ENCODE measurements around the gene ASB5. TPM values are rescaled to one million over a fixed set of nuclear protein-coding genes. Genes with fewer than 3 reads are reported as not detected.
"Not testable (repeated sequence)": the region's sequence is repeated elsewhere in the genome, so short reads cannot be mapped to it uniquely, and the experiment has no call there.

The ASB5 gene, protein sequence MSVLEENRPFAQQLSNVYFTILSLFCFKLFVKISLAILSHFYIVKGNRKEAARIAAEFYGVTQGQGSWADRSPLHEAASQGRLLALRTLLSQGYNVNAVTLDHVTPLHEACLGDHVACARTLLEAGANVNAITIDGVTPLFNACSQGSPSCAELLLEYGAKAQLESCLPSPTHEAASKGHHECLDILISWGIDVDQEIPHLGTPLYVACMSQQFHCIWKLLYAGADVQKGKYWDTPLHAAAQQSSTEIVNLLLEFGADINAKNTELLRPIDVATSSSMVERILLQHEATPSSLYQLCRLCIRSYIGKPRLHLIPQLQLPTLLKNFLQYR
- not detected for total RNA-seq

DNA sequence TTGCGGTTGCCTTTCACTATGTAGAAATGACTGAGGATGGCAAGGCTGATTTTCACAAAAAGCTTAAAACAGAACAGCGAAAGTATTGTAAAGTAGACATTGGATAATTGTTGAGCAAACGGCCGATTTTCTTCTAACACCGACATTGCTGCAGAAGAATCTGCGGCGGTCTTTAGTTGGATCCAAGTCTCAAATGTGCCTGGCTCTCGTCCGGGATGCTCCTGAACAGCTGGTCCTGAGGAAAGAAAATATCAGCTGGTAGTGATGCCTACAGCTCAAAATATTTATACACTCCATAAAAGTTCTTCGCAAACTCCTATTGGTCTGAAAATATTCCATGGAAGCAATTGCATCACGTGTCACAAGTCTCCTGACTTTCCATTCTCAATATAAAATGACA lies at the start of gene ASB5:
ASB5 (minus strand) TSS at position 260 of the 400 bp plus-strand sequence; CDS start at position 146, 114 bp downstream.
- POLR2A ChIA-PET = no interaction called here
- CTCF ChIA-PET = no interaction called here

DNA sequence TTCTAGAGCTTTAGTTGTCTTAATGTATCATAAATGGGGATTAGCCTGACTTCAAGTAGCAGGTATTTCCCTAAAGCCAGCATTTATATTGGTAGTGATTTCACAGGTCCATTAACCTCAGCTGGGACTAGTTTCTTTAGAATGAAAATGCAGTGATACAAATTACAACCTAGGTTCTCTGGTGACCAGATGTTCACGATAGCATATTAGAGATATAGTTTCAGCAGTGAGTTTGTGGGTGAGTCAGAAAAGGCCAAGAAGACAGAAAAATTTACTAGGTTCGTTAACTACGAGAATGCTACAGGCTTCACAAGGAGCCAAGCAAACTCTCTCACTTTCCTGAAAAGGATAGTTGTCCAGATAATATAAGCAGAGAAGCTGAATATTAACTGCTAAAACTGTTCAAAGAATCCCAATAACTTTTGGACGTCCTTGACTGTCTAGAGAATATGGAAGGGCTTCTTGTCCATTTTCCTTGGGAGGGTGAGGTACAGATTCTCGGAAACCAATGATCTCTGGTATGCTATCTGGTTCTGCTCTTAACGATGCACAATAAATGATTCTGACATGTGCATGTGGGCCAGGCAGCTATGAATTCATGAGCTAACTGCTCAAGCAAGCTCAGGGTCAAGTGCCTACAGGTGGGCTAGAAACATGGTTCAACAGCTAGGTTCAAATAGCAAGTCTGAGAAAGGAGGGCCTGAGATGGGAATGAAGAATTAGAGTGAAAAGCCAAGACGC lies 44.7 kb upstream of the ASB5 start:
- ChIA-PET POLR2A (interaction anchor here (0.6 kb wide), 1 partner anchor 41 kb away, joined by 6 read pairs; no protein-coding TSS in a partner anchor), CTCF (no interaction called here)

DNA sequence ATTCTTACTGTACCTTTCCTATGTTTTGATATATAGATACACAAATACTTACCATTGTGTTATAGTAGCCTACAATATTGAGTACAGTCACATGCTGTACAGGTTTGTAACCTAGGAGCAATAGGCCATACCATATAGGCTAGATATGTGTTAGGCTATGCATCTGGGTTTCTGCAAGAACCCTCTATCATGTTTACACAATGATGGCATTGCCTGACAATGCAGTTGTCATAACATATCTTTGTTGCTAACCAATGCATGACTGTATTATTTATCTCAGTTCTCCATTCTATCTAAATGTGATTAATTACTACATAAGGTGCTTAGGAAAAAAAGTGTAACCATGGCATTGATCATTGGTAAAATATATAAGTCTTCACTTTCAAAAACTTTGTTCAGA lies 40.8 kb upstream of the ASB5 start:
- ChIA-PET CTCF (no interaction called here), POLR2A (no interaction called here)

DNA sequence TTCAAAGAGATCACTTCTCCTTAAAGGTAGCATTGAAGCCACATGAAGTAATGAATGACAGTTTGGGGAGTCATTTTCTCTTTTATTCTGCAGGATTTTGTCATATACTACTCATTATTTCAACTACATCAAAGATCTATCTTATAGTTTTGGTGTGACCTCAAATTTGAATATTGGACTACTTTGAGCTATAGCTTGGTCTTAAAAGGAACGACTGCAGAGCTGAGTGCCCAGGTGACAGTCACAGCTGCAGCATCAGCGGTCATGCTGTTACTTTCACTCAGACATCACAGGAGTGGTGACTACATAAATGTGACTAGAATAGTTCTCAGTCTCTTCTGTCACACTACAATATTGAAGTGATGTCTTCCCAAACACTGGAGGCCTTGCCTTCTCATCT lies 40.0 kb upstream of the ASB5 start:
- ChIA-PET POLR2A (no interaction called here), CTCF (no interaction called here)

DNA sequence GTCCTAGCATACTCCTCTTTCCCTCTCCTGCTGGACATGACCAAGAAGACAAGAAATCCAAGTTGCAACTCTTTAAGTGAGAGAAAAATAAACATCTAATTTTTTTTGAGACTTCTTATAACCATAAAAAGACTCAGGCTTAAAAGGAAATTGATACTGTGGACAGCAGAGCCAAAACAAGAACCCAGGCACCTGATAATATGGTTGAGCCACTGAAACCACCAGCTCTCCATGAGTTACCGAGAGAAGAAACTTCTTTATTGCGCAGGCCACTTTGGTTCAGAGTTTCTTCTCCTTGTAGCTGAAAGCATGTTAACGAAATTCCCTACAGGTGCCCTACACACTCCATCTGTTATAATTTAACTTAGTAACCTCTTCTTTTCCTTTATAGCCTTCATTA lies 39.4 kb upstream of the ASB5 start:
- ChIA-PET POLR2A (no interaction called here), CTCF (no interaction called here)

DNA sequence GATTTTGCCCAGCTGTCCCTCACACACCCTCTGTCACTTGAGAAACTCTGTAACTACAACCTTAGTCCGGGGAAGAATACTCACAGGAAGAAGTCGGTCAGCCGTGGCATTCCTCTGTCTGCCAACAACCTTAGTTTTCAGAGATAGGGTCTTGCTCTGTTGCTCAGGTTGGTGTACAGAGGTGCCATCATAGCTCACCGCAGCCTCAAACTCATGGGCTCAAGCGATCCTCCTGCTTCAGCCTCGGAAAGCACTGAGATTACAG lies 38.6 kb upstream of the ASB5 start:
- CTCF ChIA-PET = no interaction called here
- POLR2A ChIA-PET = no interaction called here

DNA sequence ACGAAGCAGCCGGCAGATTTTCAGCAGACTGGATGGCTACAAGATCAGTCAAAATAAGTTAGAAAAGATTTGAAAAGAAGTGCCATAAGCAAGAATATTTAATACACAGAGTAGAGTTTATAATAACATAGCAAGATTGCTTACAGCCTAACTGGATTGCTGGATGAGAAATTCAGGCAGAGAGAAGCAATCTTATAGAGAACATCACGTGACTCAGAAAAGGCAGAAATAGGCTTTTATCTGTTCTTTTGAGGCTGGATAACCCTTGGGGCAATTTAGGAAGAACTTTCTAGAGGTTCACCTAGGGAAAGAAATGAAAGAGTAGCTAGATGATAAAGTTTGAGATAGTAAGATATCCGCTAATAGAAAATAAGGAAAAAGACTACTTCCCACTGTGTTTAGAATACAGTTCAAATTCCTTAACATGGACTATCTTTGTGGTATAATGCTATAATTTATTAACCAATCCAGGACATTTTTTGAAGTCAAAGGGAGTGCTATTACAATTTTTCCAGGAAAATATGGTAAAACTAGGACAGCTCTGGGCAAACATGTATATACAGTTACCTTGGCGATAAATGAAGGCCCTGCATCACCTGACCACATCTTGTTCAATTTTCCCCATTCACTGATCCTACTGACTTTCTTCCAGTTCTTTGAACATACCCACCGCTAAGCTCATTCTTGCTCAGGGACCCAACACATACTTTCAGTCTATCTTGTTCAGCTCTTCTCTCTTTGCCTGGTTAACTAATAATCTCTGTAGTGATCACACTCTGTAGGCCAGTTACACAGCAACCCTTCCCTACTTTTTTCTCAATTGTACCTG lies 38.0 kb upstream of the ASB5 start:
- CTCF ChIA-PET = no interaction called here

DNA sequence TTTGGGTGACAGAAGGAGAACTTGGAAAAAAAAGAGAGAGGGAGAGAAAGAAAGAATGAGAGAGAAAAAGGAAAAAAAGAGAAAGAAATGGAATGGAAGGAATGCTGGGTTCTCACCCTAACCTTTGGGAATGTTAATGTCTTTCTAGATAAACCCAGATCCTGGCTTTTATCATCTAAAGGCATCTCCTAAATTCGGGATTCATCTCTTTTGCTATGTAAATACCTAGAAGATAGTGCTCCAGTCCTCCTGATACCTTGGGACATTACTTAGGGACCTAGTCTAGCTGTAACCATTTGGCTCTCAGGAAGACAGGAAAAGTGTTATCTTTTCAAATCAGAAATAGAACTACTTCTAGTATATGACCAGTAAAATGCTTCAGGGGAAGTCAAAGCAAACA lies 34.9 kb upstream of the ASB5 start:
- POLR2A ChIA-PET = no interaction called here

More for the DNA sequence above, 38.0 kb upstream of the ASB5 start:
- POLR2A ChIA-PET = no interaction called here

DNA sequence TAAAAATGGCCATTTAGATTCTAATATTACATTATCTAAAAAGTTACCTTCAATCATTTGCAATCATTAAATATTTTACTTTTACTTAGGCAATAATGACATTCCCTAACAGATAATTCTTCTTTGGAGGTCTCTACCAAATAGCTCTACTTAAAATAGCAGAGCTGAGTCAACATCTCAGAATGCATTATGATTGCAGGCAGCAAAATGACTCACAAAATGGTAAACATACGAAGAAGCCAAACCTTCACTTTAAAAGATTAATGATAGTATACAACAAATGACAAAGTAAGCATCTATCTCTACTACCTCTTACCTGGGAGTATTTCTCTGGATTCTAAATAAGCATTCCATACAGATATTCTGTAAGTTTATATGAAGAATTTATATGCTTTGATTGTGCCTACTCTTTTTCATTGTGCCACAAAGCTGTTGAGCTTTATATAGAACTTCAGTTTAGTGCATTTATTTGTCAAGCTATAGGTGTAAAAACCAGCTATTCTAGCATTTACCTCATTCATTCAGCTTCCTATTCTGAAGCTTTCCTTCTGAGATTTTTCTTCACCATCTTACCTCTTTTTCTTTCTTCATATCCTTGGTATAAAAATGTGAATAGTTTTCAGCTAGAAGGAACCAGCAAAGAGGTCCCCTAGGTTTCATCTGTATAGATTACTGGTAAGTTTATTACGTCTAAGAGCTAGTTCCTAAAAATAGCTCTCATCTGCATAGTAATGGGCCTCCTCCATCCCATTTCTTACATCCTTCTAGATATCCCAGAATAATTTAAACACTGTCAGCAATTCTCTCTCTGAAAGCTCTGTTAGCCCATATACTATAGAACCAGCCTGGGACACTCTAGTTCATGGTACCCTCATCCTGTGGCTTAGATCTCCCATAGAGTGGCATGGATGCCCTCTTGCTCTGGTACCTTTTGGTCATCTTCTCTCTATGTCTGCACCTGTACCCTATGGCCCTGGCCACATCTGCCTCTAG lies 33.6 kb upstream of the ASB5 start:
- ChIA-PET POLR2A (no interaction called here), CTCF (no interaction called here)

More for the DNA sequence above, 34.9 kb upstream of the ASB5 start:
- CTCF ChIA-PET = no interaction called here

DNA sequence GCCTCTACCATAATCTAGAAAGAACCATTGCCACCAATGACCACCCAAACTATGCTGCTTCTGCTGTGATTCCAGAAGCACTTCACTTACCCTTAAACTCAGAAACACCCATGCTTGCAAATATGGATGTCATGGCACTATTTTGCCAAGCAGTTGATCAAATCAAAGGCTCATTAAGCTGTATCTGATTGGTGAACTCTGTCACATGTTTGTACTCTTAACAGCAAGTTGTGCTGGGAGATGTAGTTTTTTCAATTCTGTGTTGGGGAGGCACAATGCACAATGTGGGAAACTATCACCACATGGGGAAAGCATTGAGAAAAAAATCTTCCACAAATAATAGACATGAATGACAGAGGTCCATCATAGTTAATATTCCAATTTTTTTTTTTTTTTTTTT lies 31.5 kb upstream of the ASB5 start:
- CTCF ChIA-PET = no interaction called here

DNA sequence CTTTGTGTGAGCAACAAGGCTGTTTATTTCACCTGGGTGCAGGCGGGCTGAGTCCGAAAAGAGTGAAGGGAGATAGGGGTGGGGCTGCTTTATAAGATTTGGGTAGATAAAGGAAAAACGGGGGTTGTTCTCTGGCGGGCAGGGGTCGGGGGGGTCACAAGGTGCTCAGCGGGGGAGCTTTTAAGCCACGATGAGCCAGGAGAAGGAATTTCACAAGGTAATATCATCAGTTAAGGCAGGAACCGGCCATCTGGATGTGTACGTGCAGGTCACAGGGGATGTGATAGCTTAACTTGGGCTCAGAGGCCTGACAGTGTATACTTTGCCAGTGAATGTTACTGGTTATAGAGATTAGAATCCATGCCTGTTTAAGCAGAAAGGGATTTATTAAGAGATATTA lies 31.0 kb upstream of the ASB5 start:
- POLR2A ChIA-PET = no interaction called here
- CTCF ChIA-PET = no interaction called here

More for the DNA sequence above, 31.5 kb upstream of the ASB5 start:
- POLR2A ChIA-PET = no interaction called here

DNA sequence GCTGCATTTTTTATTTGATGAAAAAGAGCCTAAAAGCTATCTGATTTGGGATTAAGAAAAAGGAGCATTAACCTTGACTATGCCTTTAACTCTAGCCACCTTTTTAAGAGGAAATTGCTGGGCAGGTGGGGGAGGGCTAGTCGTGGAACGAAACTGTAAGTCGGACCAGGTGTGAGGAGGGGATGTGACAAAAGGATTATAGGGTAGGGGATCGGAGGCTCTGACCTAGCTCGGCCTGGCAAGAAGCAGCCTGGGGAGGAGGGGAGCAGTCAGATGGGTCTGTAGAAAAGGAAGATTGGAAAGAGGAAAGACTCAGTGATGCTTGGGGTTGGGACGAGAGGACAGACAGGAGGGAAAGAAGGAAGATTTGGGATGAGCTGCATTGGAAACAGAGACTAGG lies 29.6 kb upstream of the ASB5 start:
- CTCF ChIA-PET = no interaction called here
- POLR2A ChIA-PET = no interaction called here

DNA sequence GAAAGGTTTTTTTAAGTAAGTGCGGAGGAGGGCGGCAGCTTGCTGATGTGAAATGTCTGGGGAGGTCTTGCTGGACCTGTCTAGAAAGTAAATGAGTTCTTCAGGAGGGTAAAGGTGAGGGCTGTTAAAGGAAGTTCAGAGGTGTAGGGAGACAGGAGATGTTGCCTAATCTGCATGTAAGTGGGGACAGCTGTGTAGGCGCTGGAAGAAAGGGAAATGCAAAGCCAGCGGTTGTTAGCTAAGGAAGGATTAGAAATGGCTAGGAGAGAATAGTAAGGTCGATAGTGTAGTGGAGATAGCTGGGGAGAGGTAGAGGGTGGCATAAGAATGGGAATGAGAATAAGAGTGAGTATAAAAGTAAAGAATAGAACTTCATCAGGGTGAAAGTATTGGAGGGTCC lies 26.9 kb upstream of the ASB5 start:
- POLR2A ChIA-PET, CTCF ChIA-PET: not testable (repeated sequence)

DNA sequence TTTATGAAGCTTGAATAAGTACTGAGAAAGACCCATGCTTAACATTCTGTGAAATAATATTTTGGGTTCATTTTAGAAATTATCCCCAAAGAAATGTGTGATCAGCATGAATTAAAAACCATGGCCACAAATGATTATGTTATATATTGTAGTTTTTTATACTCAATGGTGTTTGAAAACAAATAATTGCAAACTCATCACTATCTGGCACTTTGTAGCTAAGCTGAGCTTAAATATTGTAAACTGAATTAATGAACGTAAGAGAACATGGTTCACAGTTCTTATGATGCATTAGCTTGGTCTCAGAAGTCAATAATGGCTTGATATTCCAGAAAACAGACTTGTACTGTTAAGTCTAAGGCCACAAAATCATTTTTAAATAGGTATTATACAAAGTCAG lies 24.6 kb upstream of the ASB5 start:
- CTCF ChIA-PET = interaction anchor here (1.0 kb wide), 1 partner anchor 143 kb away, joined by 3 read pairs; no protein-coding TSS in a partner anchor
- POLR2A ChIA-PET = no interaction called here

DNA sequence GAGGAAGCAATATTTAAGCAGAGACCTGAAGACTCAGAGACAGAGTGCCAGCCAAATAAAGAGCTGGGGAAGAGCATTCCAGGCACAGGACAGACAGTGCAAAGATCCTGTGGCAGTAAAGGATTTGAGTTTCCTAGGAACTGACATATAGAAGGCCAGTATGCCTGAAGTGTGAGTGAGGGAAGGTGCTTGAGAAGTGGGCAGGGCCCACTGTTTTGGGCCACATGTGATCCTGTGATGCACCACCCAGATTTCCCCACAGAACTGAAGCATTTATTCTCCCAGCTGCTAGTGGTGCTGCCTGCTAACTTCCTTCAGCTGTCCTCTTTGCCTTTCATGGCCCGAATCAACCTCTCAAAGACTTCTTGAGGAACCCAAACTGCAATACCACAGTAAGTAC lies 23.9 kb upstream of the ASB5 start:
- ChIA-PET POLR2A (no interaction called here), CTCF (interaction anchor here (1.0 kb wide), 1 partner anchor 142 kb away, joined by 3 read pairs; no protein-coding TSS in a partner anchor)

DNA sequence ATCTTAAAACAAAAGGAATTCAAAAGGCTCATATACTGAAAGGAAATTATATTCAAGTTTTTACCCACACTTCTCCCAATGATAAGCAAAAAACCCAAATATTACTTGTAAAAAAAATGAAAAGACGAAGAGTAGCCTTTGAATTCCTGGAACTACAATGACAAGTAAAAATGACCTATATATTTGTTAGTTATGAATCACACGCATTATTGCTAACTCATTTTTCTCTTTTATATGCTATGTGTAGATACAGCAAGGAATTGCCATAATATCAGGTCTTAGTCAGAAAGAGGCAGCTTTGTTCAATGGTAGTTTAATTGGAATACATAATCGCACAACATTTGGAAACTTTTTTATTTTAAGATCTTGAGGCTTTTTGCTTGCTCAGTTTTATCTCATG lies 22.7 kb upstream of the ASB5 start:
- POLR2A ChIA-PET = no interaction called here
- CTCF ChIA-PET = no interaction called here

DNA sequence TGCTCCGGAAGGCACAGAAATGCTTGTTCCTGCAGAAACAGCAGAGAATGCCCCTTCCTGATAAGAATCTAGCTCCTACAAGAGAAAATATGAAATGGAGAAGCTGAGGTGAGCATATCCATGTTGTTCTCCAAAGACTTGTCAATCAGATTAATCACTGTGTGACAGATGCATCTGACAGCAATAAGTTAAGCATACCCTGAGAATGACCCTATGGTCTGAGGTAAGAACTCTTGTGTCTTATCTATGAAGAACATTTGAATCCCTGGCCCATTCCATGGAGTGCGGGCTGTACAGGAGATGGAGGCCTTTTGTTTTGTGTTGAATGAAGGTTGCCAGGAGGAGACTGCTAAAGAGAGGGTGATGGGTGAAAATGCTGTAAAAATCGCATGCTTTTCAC lies 21.5 kb upstream of the ASB5 start:
- CTCF ChIA-PET = no interaction called here

DNA sequence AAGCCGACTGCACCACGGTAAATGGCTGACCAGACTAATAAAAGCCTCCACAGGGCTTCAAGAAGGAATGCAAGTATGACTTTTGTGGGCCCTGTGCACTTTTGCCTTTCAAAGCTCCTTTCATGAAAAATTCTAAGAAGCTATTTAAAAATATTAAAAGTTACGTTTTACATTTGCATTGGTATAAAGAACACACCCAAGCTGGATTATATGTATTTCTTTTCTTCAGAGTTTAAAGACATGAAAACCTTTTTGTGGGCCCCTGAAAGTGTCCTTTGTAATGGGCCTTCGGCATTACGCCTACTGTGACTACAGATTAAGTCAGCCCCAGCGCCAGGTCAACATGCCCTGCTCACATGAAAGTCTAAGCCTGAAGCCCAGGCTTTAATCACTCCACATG lies 20.5 kb upstream of the ASB5 start:
- CTCF ChIA-PET = no interaction called here
- POLR2A ChIA-PET = no interaction called here

More for the DNA sequence above, 21.5 kb upstream of the ASB5 start:
- POLR2A ChIA-PET = no interaction called here

DNA sequence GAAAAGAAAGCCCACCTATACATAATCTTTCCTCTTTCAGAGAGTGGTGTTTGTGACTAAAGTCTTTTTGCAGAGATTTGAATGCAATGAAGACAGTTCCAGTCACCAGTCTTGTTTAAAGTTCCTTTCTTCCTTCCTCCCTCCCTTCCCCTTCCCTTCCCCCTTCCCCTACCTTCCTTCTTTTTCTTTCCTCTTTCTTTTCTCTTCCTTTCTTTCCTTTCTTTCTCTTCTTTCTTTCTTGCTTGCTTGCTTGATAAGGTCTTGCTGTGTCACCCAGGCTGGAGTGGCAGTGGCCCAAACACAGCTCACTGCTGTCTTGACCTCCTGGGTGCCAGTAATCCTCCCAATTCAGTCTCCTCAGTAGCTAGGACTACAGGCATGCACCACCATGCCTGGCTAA lies 19.0 kb upstream of the ASB5 start:
- ChIA-PET CTCF (no interaction called here), POLR2A (no interaction called here)

DNA sequence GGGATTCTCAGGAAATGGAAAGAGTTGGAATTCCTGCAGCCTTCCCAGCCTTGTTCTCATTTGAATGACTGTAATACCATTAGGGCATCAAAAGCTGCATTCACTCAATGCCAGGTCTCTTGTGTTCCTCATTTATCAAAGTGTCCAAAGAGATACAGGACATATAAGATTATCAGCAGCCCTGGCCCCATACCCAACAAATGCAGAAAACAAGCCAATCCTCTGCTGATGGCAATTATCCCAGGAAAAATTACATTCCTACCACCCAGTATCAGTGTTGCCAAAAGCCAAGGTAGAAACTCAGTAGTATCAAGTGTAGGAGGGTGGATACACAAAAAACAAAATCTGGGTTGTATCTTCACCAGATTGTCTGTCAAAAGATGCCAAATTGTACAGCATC lies 18.5 kb upstream of the ASB5 start:
- ChIA-PET CTCF (no interaction called here), POLR2A (no interaction called here)

All from activated CD8-positive, alpha-beta memory T cell treated with anti-CD3 and anti-CD28 coated beads for 36 hours (primary cell).